Smooth muscle cell (in vitro differentiated cells): Measurements from ENCODE around the gene RHCE. TPM values are rescaled to one million over a fixed set of nuclear protein-coding genes. Genes with fewer than 3 reads are reported as not detected.
"Not testable (repeated sequence)": the region's sequence is repeated elsewhere in the genome, so short reads cannot be mapped to it uniquely, and the experiment has no call there.

Source experiments
- DNase-seq: peaks from one replicate; lab custom pipeline; 2025; ENCODE audit not compliant: unreplicated experiment; lab: John Stamatoyannopoulos, UW
- H2AFZ ChIP-seq: fragments of 200-600 bp; sonication (generic); 2 replicates; pipeline ENCODE4 v1.6.0; 2016; ENCODE audit warnings: antibody characterized with exemption, low read depth, mild to moderate bottlenecking
- H3F3A ChIP-seq: fragments of 200-600 bp; sonication (generic); 2 replicates; pipeline ENCODE4 v1.6.0; 2017; ENCODE audit warnings: antibody characterized with exemption, low read depth
- H3K27ac ChIP-seq: fragments of 200-600 bp; sonication (generic); 2 replicates; pipeline ENCODE4 v1.5.1; 2016; ENCODE audit warnings: low read depth, mild to moderate bottlenecking
- H3K27me3 ChIP-seq: fragments of 200-600 bp; sonication (generic); 2 replicates; pipeline ENCODE4 v1.6.1; 2016; ENCODE audit warnings: low read depth, mild to moderate bottlenecking
- H3K36me3 ChIP-seq: fragments of 200-600 bp; sonication (generic); 2 replicates; pipeline ENCODE4 v1.5.1; 2016; ENCODE audit warnings: low read depth
- H3K4me1 ChIP-seq: fragments of 200-600 bp; sonication (generic); 2 replicates; pipeline ENCODE4 v1.5.1; 2016; ENCODE audit warnings: low read depth
- H3K4me2 ChIP-seq: fragments of 200-600 bp; sonication (generic); 2 replicates; pipeline ENCODE4 v1.6.0; 2016; ENCODE audit warnings: mild to moderate bottlenecking
- H3K4me3 ChIP-seq: fragments of 200-600 bp; sonication (generic); 2 replicates; pipeline ENCODE4 v1.5.1; 2016; ENCODE audit warnings: mild to moderate bottlenecking
- H3K79me2 ChIP-seq: fragments of 200-600 bp; sonication (generic); 2 replicates; pipeline ENCODE4 v1.6.0; 2016; ENCODE audit warnings: low read depth, mild to moderate bottlenecking
- H3K9ac ChIP-seq: fragments of 200-600 bp; sonication (generic); 2 replicates; pipeline ENCODE4 v1.6.0; 2016; ENCODE audit warnings: low read depth
- H3K9me3 ChIP-seq: fragments of 200-600 bp; sonication (generic); replicated peaks from 2 replicates; pipeline ENCODE4 v1.5.1; 2016; ENCODE audit warnings: low read depth
- H4K20me1 ChIP-seq: fragments of 200-600 bp; sonication (generic); 2 replicates; pipeline ENCODE4 v1.6.0; 2016; ENCODE audit warnings: low read depth
- CTCF ChIP-seq: fragments of 200-600 bp; sonication (generic); IDR thresholded peaks from 2 replicates; pipeline ENCODE4 v1.5.1; 2017; ENCODE audit warnings: borderline replicate concordance, mild to moderate bottlenecking, antibody characterized with exemption; ENCODE audit not compliant: insufficient read depth, poor library complexity, severe bottlenecking
- WGBS: methylation state at CpG from one replicate; pipeline ENCODE4 v1.1.7; 2016; ENCODE audit warnings: low lambda C conversion rate; 5-methylcytosine and 5-hydroxymethylcytosine counted together
- polyA plus RNA-seq: library from polyadenylated mRNA; unstranded; fragments of >200 nt; fragmentation: Nextera tagmentation; extraction: Ambion mirVana; gene quantifications from 2 replicates; pipeline ENCODE4 v1.2.1, GENCODE V29; 2016
- total RNA-seq: library from RNA; depleted of rRNA; stranded (reverse); fragments of >200 nt; gene quantifications from 2 replicates; pipeline ENCODE4 v1.2.3, GENCODE V29; 2014

The RHCE gene
- total and polyA plus RNA-seq, 2 experiments from 2014 or later: 0.45 to 4.9 TPM

DNA sequence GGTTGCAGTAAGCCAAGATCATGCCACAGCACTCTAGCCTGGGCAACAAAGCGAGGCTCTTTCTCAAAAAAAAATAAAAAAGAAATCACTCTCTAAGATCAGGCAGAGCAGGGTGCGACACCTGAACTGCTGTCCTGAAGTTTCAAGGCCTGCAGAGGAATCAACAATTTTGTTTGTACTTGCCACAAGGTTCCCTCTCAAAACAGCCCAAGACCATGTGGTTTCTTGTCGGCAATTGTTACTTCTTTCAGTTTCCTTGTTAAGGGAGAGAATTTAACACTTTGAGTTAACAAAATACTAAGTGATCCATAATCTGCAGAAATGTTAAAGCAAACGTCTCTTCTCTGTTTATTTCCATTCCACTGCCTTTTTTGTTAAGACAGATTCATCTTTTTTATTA, 46.6 kb upstream of the RHCE start:
- no peak for DNase-seq
- no peak for TF ChIP-seq CTCF
- H3K36me3 ChIP-seq: no peaks in the 10 kb centered on the region
- H3K4me1 ChIP-seq: no peaks in the 10 kb centered on the region
- H3K79me2 ChIP-seq: peaks cover 60% of the 10 kb centered on the region
- WGBS: 80% methylated on average over 4 of the region's 4 CpGs
- H3K27me3 ChIP-seq: no peaks in the 10 kb centered on the region
- H3K9me3 ChIP-seq: no peaks in the 10 kb centered on the region
- peak overlapping the region; percentile 73 for H3K27ac ChIP-seq
- H4K20me1 ChIP-seq: peaks cover 95% of the 10 kb centered on the region
- H3F3A ChIP-seq: peaks cover 19% of the 10 kb centered on the region
- H2AFZ ChIP-seq: no peak overlapping the region
- H3K4me2 ChIP-seq: no peak overlapping the region
- no peak overlapping the region for H3K4me3 ChIP-seq
- no peak overlapping the region for H3K9ac ChIP-seq

DNA sequence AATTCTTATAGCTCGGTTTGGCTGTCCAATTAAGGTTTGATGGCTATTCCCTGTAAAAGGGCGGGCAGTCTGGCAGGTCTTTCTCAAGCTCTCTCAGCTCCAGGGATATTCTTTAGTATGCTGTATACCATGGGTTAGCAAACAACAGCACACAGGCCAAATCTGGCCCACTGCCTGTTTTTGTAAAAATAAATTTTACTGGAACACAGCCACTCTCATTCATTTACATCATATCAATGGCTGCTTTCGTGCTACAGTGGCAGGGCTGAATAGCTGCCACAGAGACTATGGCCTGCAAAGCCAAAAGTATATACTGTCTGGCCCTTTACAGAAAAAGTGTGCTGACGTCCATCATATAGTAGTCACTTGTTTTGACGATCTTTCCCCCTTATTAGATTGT, 42.1 kb upstream of the RHCE start:
- Histone ChIP-seq H3F3A (peaks cover 12% of the 10 kb centered on the region), H3K4me3 (no peak overlapping the region), H3K27ac (no peak overlapping the region), H3K9me3 (no peaks in the 10 kb centered on the region), H3K79me2 (peaks cover 39% of the 10 kb centered on the region), H3K27me3 (no peaks in the 10 kb centered on the region), H3K4me1 (no peaks in the 10 kb centered on the region), H3K4me2 (no peak overlapping the region), H2AFZ (no peak overlapping the region), H3K36me3 (peaks cover 15% of the 10 kb centered on the region), H4K20me1 (peaks cover 75% of the 10 kb centered on the region), H3K9ac (no peak overlapping the region)
- no peak for TF ChIP-seq CTCF
- 91% methylated on average over 5 of the region's 5 CpGs for WGBS
- DNase-seq: no peak

DNA sequence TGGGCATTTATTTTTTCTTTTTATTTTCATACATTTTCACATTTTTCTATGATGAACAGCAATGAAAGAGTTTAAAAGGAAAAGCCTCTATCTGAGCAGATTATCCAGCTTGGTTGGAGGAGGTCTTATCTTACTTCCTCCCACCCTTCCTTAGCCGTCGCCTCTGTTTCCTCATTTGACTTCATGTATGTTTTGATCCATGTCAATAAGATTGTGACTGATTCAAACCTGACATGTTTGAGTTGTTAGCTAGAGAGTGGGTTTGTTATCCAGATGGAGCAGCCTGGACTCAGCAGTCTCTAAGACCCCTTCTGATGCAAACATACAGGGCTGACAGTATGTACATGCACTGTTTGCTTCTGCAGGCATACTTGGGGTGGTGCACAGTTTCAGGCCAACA, 41.2 kb upstream of the RHCE start:
- Histone ChIP-seq H2AFZ (no peak overlapping the region), H3K9me3 (no peaks in the 10 kb centered on the region), H3K27me3 (no peaks in the 10 kb centered on the region), H3K4me3 (no peak overlapping the region), H3F3A (peaks cover 4% of the 10 kb centered on the region), H3K4me1 (no peaks in the 10 kb centered on the region), H4K20me1 (peaks cover 71% of the 10 kb centered on the region), H3K36me3 (peaks cover 18% of the 10 kb centered on the region), H3K4me2 (no peak overlapping the region), H3K9ac (no peak overlapping the region), H3K27ac (no peak overlapping the region), H3K79me2 (peaks cover 43% of the 10 kb centered on the region)
- no peak for DNase-seq
- TF ChIP-seq CTCF: no peak
- WGBS: 83% methylated on average over 2 of the region's 2 CpGs

- H3K36me3 ChIP-seq: peaks cover 24% of the 10 kb centered on the region
- H3K79me2 ChIP-seq: peaks cover 36% of the 10 kb centered on the region
- not testable (repeated sequence) for H3K9me3 ChIP-seq
Measured at GRCh38 chr1:25460816-25461215, 40.2 kb upstream of the RHCE start.

More at GRCh38 chr1:25460816-25461215, 40.2 kb upstream of the RHCE start:
- H3K4me2 ChIP-seq, H3K27me3 ChIP-seq, DNase-seq, H2AFZ ChIP-seq, H3K9ac ChIP-seq, H3K4me3 ChIP-seq, H3K4me1 ChIP-seq, H3F3A ChIP-seq, H3K27ac ChIP-seq: not testable (repeated sequence)
- WGBS: 99% methylated on average over 3 of the region's 4 CpGs
- H4K20me1 ChIP-seq: peaks cover 60% of the 10 kb centered on the region
